ENCODE measurements around the gene CSK.
"Not testable (repeated sequence)": the region's sequence is repeated elsewhere in the genome, so short reads cannot be mapped to it uniquely, and the experiment has no call there.

The CSK gene

DNA sequence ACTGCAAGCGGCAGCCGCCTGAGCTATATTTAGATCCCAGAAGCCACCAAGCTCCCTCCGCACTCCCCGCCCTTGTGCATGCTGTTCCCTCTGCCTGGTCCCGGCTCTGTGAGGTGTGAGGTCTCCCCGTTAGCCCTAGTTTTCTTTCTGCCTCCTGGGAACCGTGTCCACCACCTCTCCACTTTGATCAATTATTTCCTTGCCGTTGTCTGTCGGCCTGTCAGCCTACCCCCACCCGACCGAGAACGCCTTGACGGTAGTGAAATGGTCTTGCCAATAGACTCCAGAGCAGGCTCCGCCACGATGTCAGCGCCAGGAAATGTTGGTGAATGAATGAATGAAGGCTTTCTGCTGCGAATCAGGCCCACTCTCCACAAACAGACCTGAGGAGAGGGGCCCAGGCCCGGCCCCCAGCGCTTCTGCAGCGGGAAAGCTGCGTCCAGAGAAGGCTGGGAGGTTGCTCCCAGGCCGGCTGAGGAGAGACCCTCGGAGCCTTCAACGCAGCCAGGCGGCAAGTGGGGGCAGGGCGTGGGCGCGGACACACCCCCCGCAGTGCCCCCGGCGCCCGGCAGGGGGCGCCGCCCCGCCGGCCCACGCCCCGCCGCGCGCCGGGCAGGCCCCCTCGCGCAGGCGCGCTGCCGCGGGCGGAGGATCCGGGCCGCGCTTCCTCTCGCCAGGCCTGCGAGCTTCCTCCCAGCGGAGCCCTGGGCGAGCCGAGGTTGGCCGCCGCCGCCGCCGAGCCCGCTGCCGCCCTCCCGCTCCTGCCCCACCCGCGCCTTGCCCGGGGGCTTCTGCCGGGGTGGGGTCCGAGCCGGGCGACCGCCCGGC, at the start of gene CSK:
Gene CSK, plus strand, starts transcription at position 650 of the 828 bp plus-strand sequence. CDS start 16,218 bp downstream, outside the sequence.
- peak in 1 of 3 experiments; percentile 67 for DNase-seq (ENCODE audit: low read depth in 2 of 3, low spot score in 2 of 3)

- DNase-seq (ENCODE audit: low read depth in 2 of 3, low spot score in 2 of 3), result no peak
These were observed 49.0 kb upstream of the CSK start for GRCh38 chr15:74732846-74733245.

- DNase-seq (ENCODE audit: low read depth in 2 of 3, low spot score in 2 of 3), result no peak
These were observed 48.6 kb upstream of the CSK start for GRCh38 chr15:74733269-74733668.

GRCh38 chr15:74735305-74735704, 46.6 kb upstream of the CSK start:
- DNase-seq (ENCODE audit: low read depth in 2 of 3, low spot score in 2 of 3), result no peak

GRCh38 chr15:74738239-74738638, 43.6 kb upstream of the CSK start:
- DNase-seq (ENCODE audit: low read depth in 2 of 3, low spot score in 2 of 3), result not testable (repeated sequence)

DNA sequence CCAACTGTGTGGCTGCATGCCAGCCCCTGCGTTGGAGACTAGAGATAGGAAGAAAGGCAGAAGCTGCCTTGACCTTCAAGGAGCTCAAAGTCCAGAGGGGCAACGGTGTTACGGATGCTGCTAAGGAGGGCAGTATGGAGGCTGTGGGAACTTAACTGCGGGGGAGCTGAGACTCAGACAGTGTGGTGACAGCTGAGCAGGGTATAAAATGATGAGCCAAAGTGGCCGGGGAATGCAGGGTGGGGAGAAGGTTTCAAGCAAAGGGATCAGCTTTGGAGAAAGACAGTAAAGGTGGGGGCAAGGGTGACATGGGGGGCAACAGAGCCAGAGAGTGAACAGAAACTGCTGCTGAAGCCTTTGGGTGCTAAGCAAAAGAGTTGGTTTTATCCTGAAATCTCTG, 39.5 kb upstream of the CSK start:
- no peak for DNase-seq (ENCODE audit: low read depth in 2 of 3, low spot score in 2 of 3)

GRCh38 chr15:74746389-74746788, 35.5 kb upstream of the CSK start:
- no peak for DNase-seq (ENCODE audit: low read depth in 2 of 3, low spot score in 2 of 3)

DNA sequence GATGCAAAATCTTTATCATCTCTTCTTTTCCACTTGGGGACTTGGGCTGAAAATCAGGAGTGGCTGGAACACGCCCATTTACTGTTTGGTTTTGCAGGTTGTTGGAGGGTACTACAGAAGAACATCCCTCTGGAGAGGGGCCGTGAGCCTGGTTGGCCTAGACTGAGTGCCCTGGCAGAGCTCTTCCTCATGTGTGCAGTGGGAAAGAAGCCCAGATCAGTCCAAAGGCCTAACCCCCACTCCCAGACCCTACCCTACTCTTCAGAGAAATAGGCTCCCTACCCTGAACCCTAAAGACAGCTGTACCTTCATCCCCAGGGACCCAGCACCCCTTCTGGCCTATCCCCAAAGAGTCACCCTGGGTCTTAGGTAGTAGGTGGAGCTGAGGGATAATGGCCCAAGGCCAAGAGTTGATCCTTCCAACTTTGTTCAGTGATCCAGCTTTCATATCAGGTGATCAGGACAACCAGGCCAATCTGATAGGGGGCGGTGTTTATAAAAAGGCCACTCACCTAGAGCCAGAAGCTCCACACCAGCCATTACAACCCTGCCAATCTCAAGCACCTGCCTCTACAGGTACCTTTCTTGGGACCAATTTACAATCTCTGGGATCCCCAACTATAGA, 33.4 kb upstream of the CSK start, which contains the start of gene CYP1A2:
Gene CYP1A2, plus strand, starts transcription at position 524 of the 625 bp plus-strand sequence. CDS start 894 bp downstream, outside the sequence.
- no peak for DNase-seq (ENCODE audit: low read depth in 2 of 3, low spot score in 2 of 3)

DNA sequence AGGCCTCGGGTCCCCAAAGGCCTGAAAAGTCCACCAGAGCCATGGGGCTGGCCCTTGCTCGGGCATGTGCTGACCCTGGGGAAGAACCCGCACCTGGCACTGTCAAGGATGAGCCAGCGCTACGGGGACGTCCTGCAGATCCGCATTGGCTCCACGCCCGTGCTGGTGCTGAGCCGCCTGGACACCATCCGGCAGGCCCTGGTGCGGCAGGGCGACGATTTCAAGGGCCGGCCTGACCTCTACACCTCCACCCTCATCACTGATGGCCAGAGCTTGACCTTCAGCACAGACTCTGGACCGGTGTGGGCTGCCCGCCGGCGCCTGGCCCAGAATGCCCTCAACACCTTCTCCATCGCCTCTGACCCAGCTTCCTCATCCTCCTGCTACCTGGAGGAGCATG, 32.0 kb upstream of the CSK start:
- DNase-seq (ENCODE audit: low read depth in 2 of 3, low spot score in 2 of 3), result no peak

DNA sequence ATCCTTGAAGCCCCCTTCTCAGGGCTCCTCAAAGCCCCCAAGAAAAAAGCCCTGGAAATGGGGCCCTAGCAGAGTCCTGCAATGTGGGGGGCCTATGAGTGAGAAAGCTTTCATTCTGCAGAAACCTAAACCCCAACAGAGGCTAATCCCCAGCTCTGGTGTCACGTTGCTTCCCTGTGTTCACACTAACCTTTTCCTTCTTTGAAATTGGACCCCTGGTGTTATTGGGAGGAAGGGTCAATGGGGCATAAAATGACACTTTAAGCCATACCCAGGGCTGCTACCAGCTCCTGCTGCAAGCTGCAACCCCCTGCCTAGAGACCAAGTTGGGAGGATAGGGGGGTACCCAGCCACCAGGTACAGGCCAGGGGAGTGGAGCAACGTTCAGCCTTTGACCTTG, 31.1 kb upstream of the CSK start:
- DNase-seq (ENCODE audit: low read depth in 2 of 3, low spot score in 2 of 3), result no peak

GRCh38 chr15:74752011-74752410, 29.9 kb upstream of the CSK start:
- no peak for DNase-seq (ENCODE audit: low read depth in 2 of 3, low spot score in 2 of 3)

DNA sequence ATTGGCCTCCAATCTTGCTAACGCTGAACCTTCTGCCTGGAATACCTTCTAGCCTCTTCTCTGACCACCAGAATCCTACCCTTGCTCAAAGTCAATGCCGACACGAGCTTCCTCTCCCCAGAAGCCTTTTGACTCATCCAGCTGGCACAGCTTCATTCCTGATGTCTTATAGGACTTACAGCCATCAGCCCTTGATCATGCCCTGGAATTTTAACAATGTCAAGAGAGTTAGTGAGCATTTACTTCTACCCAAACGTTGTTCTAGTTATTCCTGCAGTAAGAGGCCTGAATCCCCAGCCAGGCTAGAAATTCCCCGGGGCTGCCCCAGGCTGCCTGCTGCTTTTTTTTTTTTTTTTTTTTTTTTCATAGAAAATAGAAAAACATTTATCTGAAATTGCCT, 29.3 kb upstream of the CSK start:
- DNase-seq (ENCODE audit: low read depth in 2 of 3, low spot score in 2 of 3), result no peak

- no peak for DNase-seq (ENCODE audit: low read depth in 2 of 3, low spot score in 2 of 3)
These were observed 27.2 kb upstream of the CSK start for GRCh38 chr15:74754593-74755215.

GRCh38 chr15:74758736-74759135, 23.1 kb upstream of the CSK start:
- no peak for DNase-seq (ENCODE audit: low read depth in 2 of 3, low spot score in 2 of 3)

DNA sequence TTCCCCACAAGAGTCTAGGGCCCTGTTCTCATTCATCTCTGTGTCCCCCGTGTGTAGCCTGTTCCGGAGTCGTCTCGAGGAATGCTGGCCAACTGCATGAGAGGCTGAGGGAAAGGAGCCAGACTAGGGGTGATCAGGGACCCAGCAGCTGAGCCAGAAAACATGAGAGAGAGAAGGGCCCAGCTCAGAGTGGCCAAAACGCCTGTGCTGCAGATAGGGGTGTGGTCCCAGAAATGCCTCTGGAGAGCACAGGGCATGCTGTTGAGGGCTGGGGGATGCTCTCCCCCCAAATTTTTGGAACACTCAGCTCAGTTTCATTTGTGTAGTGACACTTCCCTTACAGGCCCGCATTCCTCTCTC, 19.1 kb upstream of the CSK start:
- DNase-seq (ENCODE audit: low read depth in 2 of 3, low spot score in 2 of 3), result no peak

GRCh38 chr15:74763416-74763815, 18.5 kb upstream of the CSK start:
- no peak for DNase-seq (ENCODE audit: low read depth in 2 of 3, low spot score in 2 of 3)

DNA sequence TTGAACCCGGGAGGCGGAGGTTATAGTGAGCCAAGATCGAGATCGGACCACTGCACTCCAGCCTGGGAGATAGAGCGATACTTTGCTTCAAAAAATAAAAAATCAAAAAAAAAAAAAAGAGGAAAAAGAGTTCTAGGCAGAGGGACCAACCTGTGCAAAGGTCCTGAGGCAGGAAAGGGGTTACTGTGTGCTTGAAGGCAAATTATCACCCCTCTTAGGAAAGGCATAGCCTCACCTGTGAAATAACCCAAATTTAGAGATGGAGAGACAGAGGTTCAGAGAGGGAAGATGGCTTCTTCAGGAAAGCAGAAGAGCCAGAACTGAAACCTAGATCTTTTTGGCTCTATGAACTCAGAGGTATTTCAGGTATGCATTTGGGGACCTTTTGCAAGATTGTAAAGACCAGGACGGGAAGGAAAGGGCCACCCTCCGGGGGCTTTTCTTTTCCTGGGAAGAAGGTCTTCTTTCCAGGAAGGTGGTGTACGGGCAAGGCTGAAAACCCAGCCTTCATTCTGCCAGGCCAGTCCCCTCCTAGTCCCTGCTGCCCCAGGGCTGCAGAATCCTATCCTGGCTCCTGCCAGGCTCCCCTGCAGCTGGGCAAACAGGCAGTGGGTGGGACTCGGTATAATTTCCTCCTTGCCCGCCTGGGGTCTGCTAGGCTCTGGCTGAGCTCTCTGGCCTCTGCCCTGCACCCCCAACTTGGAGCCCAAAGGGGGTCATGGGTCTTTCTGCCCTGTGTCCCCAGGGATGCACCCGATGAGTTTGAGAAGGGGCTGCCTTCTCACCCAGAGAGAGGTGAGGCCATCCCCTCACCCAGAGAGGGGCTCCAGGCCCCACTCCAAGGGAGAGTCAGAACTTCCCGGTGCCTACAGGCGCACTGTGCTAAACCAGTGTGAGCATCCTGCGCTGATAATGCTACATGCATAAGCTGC, 14.4 kb upstream of the CSK start:
- DNase-seq (ENCODE audit: low read depth in 2 of 3, low spot score in 2 of 3), result no peak

- no peak for DNase-seq (ENCODE audit: low read depth in 2 of 3, low spot score in 2 of 3)
These were observed 13.6 kb upstream of the CSK start for GRCh38 chr15:74768099-74768770.

DNA sequence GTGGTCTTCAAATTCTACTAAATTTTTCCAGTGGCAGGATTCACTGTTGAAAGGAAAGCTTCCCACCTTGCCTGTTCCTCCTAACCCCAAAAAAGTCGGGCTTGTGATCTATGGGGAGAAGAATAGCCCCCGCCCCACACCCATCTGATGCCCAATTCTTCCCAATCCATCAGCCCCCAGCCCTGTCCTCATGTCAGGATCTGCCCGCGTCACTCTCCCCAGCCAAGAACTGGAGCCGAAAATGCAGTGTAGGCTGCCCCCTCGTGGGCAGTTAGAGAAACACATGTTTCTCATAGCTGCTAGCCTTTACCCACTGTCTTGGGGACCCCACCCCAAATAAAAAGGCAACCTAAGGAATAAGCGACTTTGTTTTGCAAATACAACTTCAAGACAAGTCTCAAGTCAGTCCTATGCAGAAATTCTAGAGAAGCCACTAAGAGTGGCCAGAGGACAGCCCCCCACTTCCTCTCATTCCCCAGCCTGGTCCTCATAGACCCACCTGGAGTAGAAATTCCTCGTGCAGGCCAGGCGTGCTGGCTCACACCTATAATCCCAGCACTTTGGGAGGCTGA, 13.0 kb upstream of the CSK start:
- DNase-seq (ENCODE audit: low read depth in 2 of 3, low spot score in 2 of 3), result no peak

DNA sequence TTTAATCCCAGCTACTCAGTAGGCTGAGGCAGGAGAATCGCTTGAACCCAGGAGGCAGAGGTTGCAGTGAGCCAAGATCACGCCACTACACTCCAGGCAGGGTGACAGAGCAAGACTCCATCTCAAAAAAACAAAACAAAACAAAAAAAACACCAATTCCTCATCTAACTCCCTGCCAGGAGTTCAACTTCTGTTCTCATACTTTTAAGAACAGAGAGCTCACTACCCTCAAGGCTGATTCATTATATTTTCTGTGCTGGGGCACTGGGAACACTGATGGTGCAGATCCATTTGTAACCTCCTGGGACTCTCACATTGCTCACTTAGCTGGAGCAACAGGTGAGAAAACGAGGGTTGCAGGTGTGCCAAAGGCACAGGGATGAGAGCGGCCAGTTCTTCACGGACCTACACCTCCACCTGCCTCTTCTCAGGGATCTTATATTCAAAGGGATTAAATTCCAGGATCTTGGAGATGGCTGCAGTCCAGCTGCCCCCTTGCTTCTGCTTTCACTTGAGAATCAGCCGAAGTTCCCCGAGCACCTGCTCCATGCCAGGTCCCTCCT, 12.3 kb upstream of the CSK start:
- DNase-seq (ENCODE audit: low read depth in 2 of 3, low spot score in 2 of 3), result no peak
